ENCODE data around the gene SMIM43.

DNA sequence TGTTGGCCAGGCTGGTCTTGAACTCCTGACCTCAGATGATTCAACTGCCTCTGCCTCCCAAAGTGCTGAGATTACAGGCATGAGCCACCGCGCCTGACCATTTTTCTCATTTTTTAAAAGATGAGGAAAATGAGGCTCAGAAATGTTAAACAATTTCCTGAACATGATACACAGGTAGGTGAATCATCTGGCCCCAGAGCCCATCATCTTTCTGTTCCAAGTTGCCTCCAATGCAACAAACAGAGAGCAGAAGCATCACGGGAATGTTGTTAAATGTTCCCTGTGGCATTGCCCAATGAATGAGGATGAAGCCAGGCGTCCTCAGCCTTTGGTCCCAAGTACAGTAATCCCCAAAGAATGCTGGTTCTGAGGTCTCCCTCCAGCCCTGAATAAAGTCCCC, 36.9 kb downstream of the SMIM43 start:
- no peak for TF ChIP-seq ARNTL (CRISPR knock-in tag; IDR thresholded peaks at IDR 0.05; ENCODE audit: borderline replicate concordance, low read depth)
- TF ChIP-seq CSDC2 (CRISPR knock-in tag; IDR thresholded peaks at IDR 0.05): no peak
- no peak for TF ChIP-seq PATZ1 (CRISPR knock-in tag; IDR thresholded peaks at IDR 0.05; ENCODE audit: borderline replicate concordance)
- TF ChIP-seq ZC3H10 (CRISPR knock-in tag; IDR thresholded peaks at IDR 0.05): no peak
- no peak for TF ChIP-seq PPARA (CRISPR knock-in tag; IDR thresholded peaks at IDR 0.05; ENCODE audit: borderline replicate concordance)
- no peak for TF ChIP-seq ZFP30 (CRISPR knock-in tag; IDR thresholded peaks at IDR 0.05)
- no peak for TF ChIP-seq ZNF70 (CRISPR knock-in tag; IDR thresholded peaks at IDR 0.05)
- TF ChIP-seq, protein P1, sequence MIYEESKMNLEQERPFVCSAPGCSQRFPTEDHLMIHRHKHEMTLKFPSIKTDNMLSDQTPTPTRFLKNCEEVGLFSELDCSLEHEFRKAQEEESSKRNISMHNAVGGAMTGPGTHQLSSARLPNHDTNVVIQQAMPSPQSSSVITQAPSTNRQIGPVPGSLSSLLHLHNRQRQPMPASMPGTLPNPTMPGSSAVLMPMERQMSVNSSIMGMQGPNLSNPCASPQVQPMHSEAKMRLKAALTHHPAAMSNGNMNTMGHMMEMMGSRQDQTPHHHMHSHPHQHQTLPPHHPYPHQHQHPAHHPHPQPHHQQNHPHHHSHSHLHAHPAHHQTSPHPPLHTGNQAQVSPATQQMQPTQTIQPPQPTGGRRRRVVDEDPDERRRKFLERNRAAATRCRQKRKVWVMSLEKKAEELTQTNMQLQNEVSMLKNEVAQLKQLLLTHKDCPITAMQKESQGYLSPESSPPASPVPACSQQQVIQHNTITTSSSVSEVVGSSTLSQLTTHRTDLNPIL (CRISPR knock-in tag; IDR thresholded peaks at IDR 0.05; ENCODE audit: low read depth): no peak

Measured in SK-N-SH treated with all-trans-retinoic acid at 6 μM for 48 hours (cell line).